ENCODE results near the gene HMGA1. TPM values are rescaled to one million over a fixed set of nuclear protein-coding genes. Genes with fewer than 3 reads are reported as not detected.
A peak's percentile ranks its signal among the peaks of the same experiment; 100 is the strongest.

The HMGA1 gene
- total and polyA plus RNA-seq, 2 of the 13 experiments (the other 11 are each of a cell fraction or from before 2014, with no cell fraction given): 117 to 145 TPM

GRCh38 chr6:34190504-34191122, 46.1 kb upstream of the HMGA1 start:
- in situ Hi-C loops (cut with HindIII; ENCODE audit: extremely low pct_ligation_motif_present, low pct_unique_long_range_greater_than_20kb): no loop called here
- Histone ChIP-seq H3K27me3 (ENCODE audit: control insufficient read depth in 1 of 2, insufficient read depth in 2 of 2, low read length in 2 of 2) (peaks cover 4 to 17% of the 10 kb centered on the region in 2 experiments; a peak in 4 of 5 replicates), H3K9ac (ENCODE audit: insufficient read depth, low read depth, low read length) (no peak overlapping the region), H3K4me2 (ENCODE audit: low read depth, low read length) (no peak overlapping the region), H3K27ac (ENCODE audit: extremely low read length, insufficient read depth, low read length) (no peak overlapping the region), H3K4me1 (ENCODE audit: insufficient read depth, low read length) (peaks cover 9% of the 10 kb centered on the region; the same call in 1 of the 2 replicates), H3K9me3 (ENCODE audit: low read length) (no peaks in the 10 kb centered on the region), H3K36me3 (replicated peaks in 1 of 2; ENCODE audit: control insufficient read depth in 1 of 2, insufficient read depth in 2 of 2, low read length in 2 of 2) (no peaks in the 10 kb centered on the region), H4K20me1 (ENCODE audit: insufficient read depth, low read length) (no peaks in the 10 kb centered on the region; the same call in 1 of the 2 replicates), H2AFZ (ENCODE audit: low read length) (no peak overlapping the region), H3K4me3 (replicated peaks in 1 of 3; ENCODE audit: insufficient read depth in 1 of 3, low read depth in 2 of 3, low read length in 3 of 3) (no peak overlapping the region), H3K79me2 (ENCODE audit: insufficient read depth, low read length) (no peaks in the 10 kb centered on the region)
- BruUV-seq (replicated peaks): no TSS peak
- WGBS (ENCODE audit: low lambda C conversion rate): 27% methylated on average over 7 of the region's 14 CpGs
- CTCF ChIA-PET (ENCODE audit: low intra/inter-chr PET ratio, low total read pairs): no interaction called here
- TF ChIP-seq STAG1 (CRISPR knock-in tag; IDR thresholded peaks at IDR 0.05): peak; percentile 30
- TF ChIP-seq KDM5B (CRISPR knock-in tag; IDR thresholded peaks at IDR 0.05; ENCODE audit: borderline replicate concordance): peak; percentile 52; the same call in 1 of the 2 replicates
- TF ChIP-seq ZNF574 (CRISPR knock-in tag; IDR thresholded peaks at IDR 0.05): no peak
- no peak for TF ChIP-seq MIXL1 (CRISPR knock-in tag; IDR thresholded peaks at IDR 0.05)
- TF ChIP-seq TCF12 (IDR thresholded peaks at IDR 0.05): no peak
- no peak for TF ChIP-seq TCF12 (CRISPR knock-in tag; IDR thresholded peaks at IDR 0.05)
- TF ChIP-seq ZNF253 (CRISPR knock-in tag; IDR thresholded peaks at IDR 0.05; ENCODE audit: borderline replicate concordance): no peak
- TF ChIP-seq ZNF687 (CRISPR knock-in tag; IDR thresholded peaks at IDR 0.05): 0 out of 2 replicates have a peak, but pooled peaks have one; percentile 10
- no peak for TF ChIP-seq ZMYM2 (CRISPR knock-in tag; IDR thresholded peaks at IDR 0.05)
- TF ChIP-seq ZNF691 (CRISPR knock-in tag; IDR thresholded peaks at IDR 0.05; ENCODE audit: borderline replicate concordance, low read depth): peak; percentile 21; the same call in 1 of the 2 replicates
- peak; percentile 48 for TF ChIP-seq CTCF (CRISPR knock-in tag; IDR thresholded peaks at IDR 0.05)
- FAIRE-seq: no peak
- intact Hi-C loops (cut with micrococcal nuclease; ENCODE audit: unreplicated experiment): no loop called here
- ATAC-seq: peak; percentile 68
- POLR2A ChIA-PET: no interaction called here
- DNase-seq (ENCODE audit: low spot score): no peak

Measured in HepG2 (cell line).